Fibroblast of the aortic adventitia (primary cell): Measurements from ENCODE around the gene CACNA1F. TPM values are rescaled to one million over a fixed set of nuclear protein-coding genes. Genes with fewer than 3 reads are reported as not detected.

Experiments used
- DNase-seq: peaks from one replicate; pipeline ENCODE4 v3.0.0-alpha.2; 2010; ENCODE audit warnings: low read depth
- H3K4me3 ChIP-seq: 2 replicates; pipeline ENCODE4 v1.5.1; 2011; ENCODE audit warnings: low read depth, mild to moderate bottlenecking, control low read depth, low read length, moderate library complexity
- CTCF ChIP-seq: IDR thresholded peaks from 2 replicates; pipeline ENCODE4 v1.5.1; 2011; ENCODE audit warnings: mild to moderate bottlenecking, low read length, control low read depth, inconsistent platforms; ENCODE audit not compliant: insufficient read depth
- total RNA-seq: library from RNA; depleted of rRNA; stranded (reverse); fragments of >200 nt; gene quantifications from 2 replicates; pipeline ENCODE4 v1.2.3, GENCODE V29; 2012; ENCODE audit warnings: low replicate concordance

The CACNA1F gene
- total RNA-seq, 1 donor = not detected

- no peak overlapping the region for H3K4me3 ChIP-seq
- DNase-seq = no peak
Measured at GRCh38 chrX:49220100-49220499, 13.0 kb downstream of the CACNA1F start.

GRCh38 chrX:49214996-49215526 lies 18.1 kb downstream of the CACNA1F start:
- DNase-seq = no peak
- TF ChIP-seq CTCF = no peak
- H3K4me3 ChIP-seq = no peak overlapping the region

More at GRCh38 chrX:49220100-49220499, 13.0 kb downstream of the CACNA1F start:
- TF ChIP-seq CTCF = no peak

DNA sequence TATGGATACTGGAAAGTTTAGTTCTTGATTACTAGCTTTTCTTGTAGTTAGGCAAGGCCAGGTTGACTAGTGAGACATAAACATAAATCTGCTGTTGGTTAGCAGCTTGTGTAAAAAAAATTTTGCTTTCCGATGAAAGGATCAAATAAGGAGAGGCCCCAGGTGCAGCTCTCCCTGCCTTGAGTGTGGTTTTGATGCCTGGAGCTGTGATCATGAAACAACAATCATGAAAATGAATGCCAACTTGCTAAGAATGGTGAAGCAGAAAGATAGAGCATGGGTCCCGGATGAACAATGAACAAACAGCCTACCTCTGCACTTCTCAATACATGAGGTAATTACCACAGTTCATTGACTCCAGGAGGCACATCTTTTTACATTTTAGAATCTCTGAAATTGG lies 18.7 kb downstream of the CACNA1F start:
- TF ChIP-seq CTCF = no peak
- H3K4me3 ChIP-seq = no peak overlapping the region
- DNase-seq = no peak

GRCh38 chrX:49212861-49213260 lies 20.3 kb downstream of the CACNA1F start:
- DNase-seq = no peak
- no peak overlapping the region for H3K4me3 ChIP-seq
- no peak for TF ChIP-seq CTCF

GRCh38 chrX:49212209-49212608 lies 20.9 kb downstream of the CACNA1F start:
- no peak overlapping the region for H3K4me3 ChIP-seq
- TF ChIP-seq CTCF = no peak
- no peak for DNase-seq

- TF ChIP-seq CTCF = no peak
- no peak for DNase-seq
- H3K4me3 ChIP-seq = no peak overlapping the region
Measured at GRCh38 chrX:49211074-49211473, 22.1 kb downstream of the CACNA1F start.

DNA sequence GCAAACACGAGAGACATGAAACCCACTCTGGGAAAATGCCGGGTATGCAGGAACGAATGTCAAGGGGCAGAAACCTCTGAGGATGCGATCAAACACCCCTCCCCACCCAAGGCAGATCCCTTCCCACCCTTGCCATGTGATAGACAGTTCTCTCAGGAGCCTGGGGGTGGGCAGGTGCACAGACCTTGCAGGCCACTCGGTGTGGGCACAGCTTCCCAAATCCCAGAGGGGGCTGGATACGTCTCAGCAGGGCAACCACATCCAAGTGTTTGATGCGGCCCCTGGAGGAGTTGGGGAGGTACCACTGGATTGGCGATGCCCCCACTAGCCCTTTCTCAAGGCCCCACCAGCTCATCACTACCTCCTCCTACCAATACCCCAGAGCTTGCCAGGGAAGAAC lies 22.7 kb downstream of the CACNA1F start:
- no peak for TF ChIP-seq CTCF
- H3K4me3 ChIP-seq = no peak overlapping the region

More for the DNA sequence above, 22.7 kb downstream of the CACNA1F start:
- DNase-seq = no peak
